Measurements from ENCODE around the gene ADAMTSL2.

DNA sequence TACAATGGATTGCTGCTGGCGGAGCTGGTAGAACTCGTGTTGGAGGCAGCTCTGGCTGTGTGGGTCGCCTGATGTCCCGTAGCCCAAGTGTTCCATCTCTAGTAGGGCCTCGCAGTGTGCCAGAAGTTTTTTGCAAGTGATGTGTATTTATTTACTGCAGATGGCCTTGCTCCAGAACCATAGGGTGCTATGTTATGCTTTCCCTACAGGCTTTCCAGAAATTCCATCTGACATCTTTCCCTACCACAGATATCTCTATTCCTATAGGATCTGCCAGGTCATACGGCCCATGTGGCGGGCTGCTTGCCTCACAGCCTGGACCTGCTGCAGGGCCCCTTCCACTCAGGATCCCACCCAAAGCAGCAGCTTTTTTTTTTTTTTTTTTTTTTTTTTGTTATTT, 16.9 kb downstream of the ADAMTSL2 start:
- TF ChIP-seq EZH2 (IDR thresholded peaks at IDR 0.05; ENCODE audit: low read length) (no peak), CTCF (optimal IDR thresholded peaks at IDR 0.05 in 1 of 3, IDR thresholded peaks at IDR 0.05 in 1 of 3, conservative IDR thresholded peaks at IDR 0.05 in 1 of 3; ENCODE audit: extremely low read depth in 1 of 3, insufficient read depth in 2 of 3, low read length in 3 of 3) (no peak)
